ENCODE results near the gene HDGFL3.

HDGFL3 gene

DNA sequence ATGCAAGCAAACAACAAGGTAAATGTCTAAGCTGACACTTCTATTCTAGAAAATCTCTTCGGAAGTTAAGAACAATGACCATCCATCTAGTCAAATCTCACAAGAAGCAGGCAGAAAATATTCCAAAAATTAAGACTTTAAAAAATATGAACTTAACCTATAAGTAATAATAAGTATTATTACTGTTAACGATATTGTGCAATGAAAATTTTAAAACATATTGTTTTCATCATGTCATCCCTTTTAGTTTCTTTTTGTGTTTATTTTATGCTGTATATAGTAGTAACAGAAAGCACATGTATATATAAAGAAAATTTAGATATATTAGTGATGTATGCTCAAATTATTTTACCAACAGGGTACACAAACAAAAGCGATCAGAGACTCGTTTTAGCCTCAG, 4.1 kb downstream of the HDGFL3 start:
- H3K9me3 Mint-ChIP-seq: no peaks in the 10 kb centered on the region
- no peaks in the 10 kb centered on the region for H3K36me3 Mint-ChIP-seq (ENCODE audit: low read depth)
- H3K27ac Mint-ChIP-seq: no peak overlapping the region
- no peaks in the 10 kb centered on the region for H3K27me3 Mint-ChIP-seq (ENCODE audit: low read depth)
- TF ChIP-seq, protein P1, sequence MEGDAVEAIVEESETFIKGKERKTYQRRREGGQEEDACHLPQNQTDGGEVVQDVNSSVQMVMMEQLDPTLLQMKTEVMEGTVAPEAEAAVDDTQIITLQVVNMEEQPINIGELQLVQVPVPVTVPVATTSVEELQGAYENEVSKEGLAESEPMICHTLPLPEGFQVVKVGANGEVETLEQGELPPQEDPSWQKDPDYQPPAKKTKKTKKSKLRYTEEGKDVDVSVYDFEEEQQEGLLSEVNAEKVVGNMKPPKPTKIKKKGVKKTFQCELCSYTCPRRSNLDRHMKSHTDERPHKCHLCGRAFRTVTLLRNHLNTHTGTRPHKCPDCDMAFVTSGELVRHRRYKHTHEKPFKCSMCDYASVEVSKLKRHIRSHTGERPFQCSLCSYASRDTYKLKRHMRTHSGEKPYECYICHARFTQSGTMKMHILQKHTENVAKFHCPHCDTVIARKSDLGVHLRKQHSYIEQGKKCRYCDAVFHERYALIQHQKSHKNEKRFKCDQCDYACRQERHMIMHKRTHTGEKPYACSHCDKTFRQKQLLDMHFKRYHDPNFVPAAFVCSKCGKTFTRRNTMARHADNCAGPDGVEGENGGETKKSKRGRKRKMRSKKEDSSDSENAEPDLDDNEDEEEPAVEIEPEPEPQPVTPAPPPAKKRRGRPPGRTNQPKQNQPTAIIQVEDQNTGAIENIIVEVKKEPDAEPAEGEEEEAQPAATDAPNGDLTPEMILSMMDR (IDR thresholded peaks at IDR 0.05; ENCODE audit: unreplicated experiment in 3 of 3): no peak
- H3K4me1 Mint-ChIP-seq: peaks cover 61% of the 10 kb centered on the region
- peak overlapping the region; percentile 31 to 63 (median 37) for H3K4me3 Mint-ChIP-seq

DNA sequence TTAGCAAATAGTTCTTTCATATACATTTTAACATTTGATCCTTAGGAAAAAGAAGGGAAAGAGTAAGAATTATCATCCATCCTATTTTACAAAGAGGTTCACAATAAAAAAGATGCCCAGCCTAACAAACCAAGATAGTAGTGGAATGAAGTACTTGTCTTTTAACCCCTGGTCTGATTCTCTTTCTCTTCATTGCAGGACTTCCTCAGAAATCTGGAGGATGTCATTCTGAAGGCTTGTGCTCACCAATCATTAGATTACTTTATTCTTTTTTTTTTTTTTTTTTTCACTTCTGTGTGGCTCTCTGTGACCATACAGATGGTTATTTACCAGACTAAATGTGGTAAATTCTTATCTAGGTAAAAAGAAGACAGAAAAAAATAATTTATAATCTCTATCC, 7.0 kb downstream of the HDGFL3 start:
- Mint-ChIP-seq H3K4me3 (no peak overlapping the region), H3K4me1 (peaks cover 62% of the 10 kb centered on the region), H3K9me3 (no peaks in the 10 kb centered on the region), H3K27ac (no peak overlapping the region), H3K36me3 (ENCODE audit: low read depth) (no peaks in the 10 kb centered on the region), H3K27me3 (ENCODE audit: low read depth) (no peaks in the 10 kb centered on the region)
- TF ChIP-seq, protein P1 (IDR thresholded peaks at IDR 0.05; ENCODE audit: unreplicated experiment in 3 of 3): no peak

DNA sequence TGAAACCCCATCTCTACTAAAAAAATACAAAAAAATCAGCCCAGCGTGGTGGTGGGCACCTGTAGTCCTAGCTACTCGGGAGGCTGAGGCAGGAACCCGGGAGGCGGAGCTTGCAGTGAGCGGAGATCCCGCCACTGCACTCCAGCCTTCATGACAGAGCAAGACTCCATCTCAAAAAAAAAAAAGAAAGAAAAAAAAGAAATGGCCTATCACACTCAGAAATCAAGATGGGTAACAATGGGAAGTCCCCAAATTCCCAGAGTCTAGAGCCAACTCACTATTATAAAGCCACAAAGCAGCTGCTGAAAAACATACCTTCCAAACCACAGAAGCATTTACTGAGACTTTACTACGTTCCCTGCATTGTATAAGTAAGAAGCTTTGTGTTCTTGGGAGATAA, 7.5 kb downstream of the HDGFL3 start:
- no peaks in the 10 kb centered on the region for H3K36me3 Mint-ChIP-seq (ENCODE audit: low read depth)
- no peak overlapping the region for H3K27ac Mint-ChIP-seq
- peaks cover 59% of the 10 kb centered on the region for H3K4me1 Mint-ChIP-seq
- H3K27me3 Mint-ChIP-seq (ENCODE audit: low read depth): no peaks in the 10 kb centered on the region
- TF ChIP-seq, protein P1 (IDR thresholded peaks at IDR 0.05; ENCODE audit: unreplicated experiment in 3 of 3): no peak
- no peak overlapping the region for H3K4me3 Mint-ChIP-seq
- H3K9me3 Mint-ChIP-seq: no peaks in the 10 kb centered on the region

DNA sequence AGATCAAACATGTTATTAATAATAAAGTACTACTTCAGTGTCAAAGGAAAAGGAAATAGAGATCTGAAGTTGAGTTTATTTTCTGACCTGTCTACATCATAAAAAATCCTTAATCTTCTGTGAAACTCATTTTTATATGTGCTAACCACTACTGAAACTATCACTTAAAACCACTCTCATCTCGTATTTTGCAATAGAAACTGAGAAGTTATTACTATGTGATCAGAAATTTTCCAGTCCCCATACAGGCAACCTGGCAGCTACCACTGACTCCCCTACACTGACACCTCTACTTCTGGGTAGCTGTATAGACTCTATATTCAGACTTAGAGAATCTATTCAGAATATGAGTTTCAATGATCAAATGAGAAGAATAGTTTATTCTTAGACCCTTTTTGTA, 8.3 kb downstream of the HDGFL3 start:
- H3K27ac Mint-ChIP-seq: no peak overlapping the region
- no peaks in the 10 kb centered on the region for H3K27me3 Mint-ChIP-seq (ENCODE audit: low read depth)
- no peak overlapping the region for H3K4me3 Mint-ChIP-seq
- no peaks in the 10 kb centered on the region for H3K9me3 Mint-ChIP-seq
- peaks cover 5% of the 10 kb centered on the region for H3K36me3 Mint-ChIP-seq (ENCODE audit: low read depth)
- TF ChIP-seq, protein P1 (IDR thresholded peaks at IDR 0.05; ENCODE audit: unreplicated experiment in 3 of 3): no peak
- H3K4me1 Mint-ChIP-seq: peaks cover 50% of the 10 kb centered on the region

DNA sequence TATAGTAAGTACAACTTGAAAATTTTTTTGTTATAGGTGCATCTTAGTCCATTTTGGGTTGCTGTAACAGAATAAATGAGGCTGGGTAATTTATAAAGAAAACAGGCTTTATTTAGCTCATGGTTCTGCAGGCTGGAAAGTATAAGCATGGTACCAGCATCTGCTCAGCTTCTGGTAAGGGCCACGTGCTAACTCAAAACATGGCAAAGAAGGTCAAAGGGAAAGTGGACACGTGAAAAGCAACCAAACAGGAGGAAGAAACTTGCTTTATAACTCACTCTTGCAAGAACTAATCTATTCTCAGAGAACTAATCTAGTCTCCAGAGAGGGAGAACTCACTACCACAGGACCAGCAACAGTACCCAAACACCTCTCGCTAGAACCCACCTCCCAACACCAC, 9.1 kb downstream of the HDGFL3 start:
- H3K27ac Mint-ChIP-seq: peak overlapping the region in 1 of 3 experiments; percentile 43
- TF ChIP-seq, protein P1 (IDR thresholded peaks at IDR 0.05; ENCODE audit: unreplicated experiment in 3 of 3): no peak
- H3K27me3 Mint-ChIP-seq (ENCODE audit: low read depth): no peaks in the 10 kb centered on the region
- peaks cover 12% of the 10 kb centered on the region for H3K36me3 Mint-ChIP-seq (ENCODE audit: low read depth)
- no peak overlapping the region for H3K4me3 Mint-ChIP-seq
- H3K9me3 Mint-ChIP-seq: no peaks in the 10 kb centered on the region
- peaks cover 42% of the 10 kb centered on the region for H3K4me1 Mint-ChIP-seq

DNA sequence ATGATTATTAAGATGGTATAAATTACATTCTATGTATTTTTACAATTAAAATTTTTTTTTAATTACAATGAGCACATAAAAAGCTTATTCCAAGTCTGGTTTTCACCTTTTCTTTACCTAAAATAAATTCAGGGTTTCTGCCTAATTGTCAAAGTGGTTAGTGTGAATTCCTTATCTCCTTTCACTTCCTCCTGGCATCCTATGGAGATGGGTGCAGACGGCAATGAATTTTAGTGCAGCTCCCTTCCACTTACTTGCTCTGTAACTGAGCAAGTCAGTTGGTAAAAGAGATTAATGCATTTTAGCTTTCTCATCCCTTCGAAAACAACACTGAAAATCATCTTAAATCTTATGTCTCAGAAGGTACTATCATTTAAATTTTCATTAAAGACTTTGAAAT, 13.1 kb downstream of the HDGFL3 start:
- H3K27ac Mint-ChIP-seq: no peak overlapping the region
- H3K4me3 Mint-ChIP-seq: no peak overlapping the region
- H3K9me3 Mint-ChIP-seq: peaks cover 12% of the 10 kb centered on the region
- no peaks in the 10 kb centered on the region for H3K27me3 Mint-ChIP-seq (ENCODE audit: low read depth)
- TF ChIP-seq, protein P1 (IDR thresholded peaks at IDR 0.05; ENCODE audit: unreplicated experiment in 3 of 3): no peak
- H3K4me1 Mint-ChIP-seq: peaks cover 21% of the 10 kb centered on the region
- peaks cover 36% of the 10 kb centered on the region for H3K36me3 Mint-ChIP-seq (ENCODE audit: low read depth)
